K562 (cell line): Measurements from ENCODE around the gene CCDC152. TPM values are rescaled to one million over a fixed set of nuclear protein-coding genes. Genes with fewer than 3 reads are reported as not detected.
A peak's percentile ranks its signal among the peaks of the same experiment; 100 is the strongest.

Experiments used
- ATAC-seq: fragments of 200-7000 bp; cut with Tn5 transposase; 3 replicates; pipeline ENCODE4 v1.9.1; 2020; ENCODE audit warnings: moderate library complexity
- BruUV-seq: library from RNA; stranded (reverse); fragments of 400-500 nt; replicated peaks from 2 replicates; lab custom pipeline; 2021; lab: Mats Ljungman, UMichigan
- CTCF ChIA-PET: fragments of 300-600 bp; formaldehyde crosslinking; extraction: SDS; loops from one replicate; lab custom pipeline; 2021; ENCODE audit warnings: low intra/inter-chr PET ratio; lab: Yijun Ruan, JAX
- POLR2A ChIA-PET: fragments of 300-600, 350-650 bp; sonication (Branson Sonifier 250); formaldehyde crosslinking; extraction: SDS; loops from one replicate; lab custom pipeline; 2021; ENCODE audit warnings: antibody characterized with exemption, inconsistent platforms; lab: Yijun Ruan, JAX
- DNase-seq, 4 experiments: peaks; one replicate each; pipeline versions ENCODE4 v3.0.0 to v3.0.0-alpha.2; 2011 to 2018; ENCODE audit warnings: low spot score in 3 of 4, mixed read lengths in 3 of 4; ENCODE audit errors: extremely low read depth in 1 of 4
- FAIRE-seq: peaks from 2 replicates; lab custom pipeline; 2011; peaks lifted over from hg19 to GRCh38; lab: Jason Lieb, UNC
- H2AFZ ChIP-seq: 2 replicates; pipeline ENCODE4 v1.6.0; 2011; ENCODE audit warnings: low read depth, low read length, control low read depth, inconsistent platforms
- H3K27ac ChIP-seq: fragments of 200-600 bp; 3 replicates; pipeline ENCODE4 v1.8.0; 2011; ENCODE audit warnings: low read depth, mild to moderate bottlenecking, control low read depth, inconsistent platforms, low read length, moderate library complexity, mixed read lengths; ENCODE audit errors: extremely low read depth
- H3K27me3 ChIP-seq, 2 experiments: fragments of 300-600 bp in 1 of 2; 2 replicates in 1 of 2; 3 replicates in 1 of 2; pipeline versions ENCODE4 v1.6.0 to v1.8.0; 2011; ENCODE audit warnings: inconsistent platforms in 2 of 2, low read length in 2 of 2, mild to moderate bottlenecking in 1 of 2, mixed read lengths in 1 of 2, moderate library complexity in 1 of 2; ENCODE audit not compliant: control insufficient read depth in 2 of 2, insufficient read depth in 2 of 2
- H3K36me3 ChIP-seq: fragments of 300-600 bp; 3 replicates; pipeline ENCODE4 v1.8.0; 2011; ENCODE audit warnings: mild to moderate bottlenecking, low read length, inconsistent platforms; ENCODE audit not compliant: control insufficient read depth, insufficient read depth
- H3K4me1 ChIP-seq, 2 experiments: fragments of 200-600 bp in 1 of 2; replicated peaks in 1 of 2; 2 replicates in 1 of 2; 3 replicates in 1 of 2; pipeline versions ENCODE4 v1.5.1 to v1.8.0; 2011; ENCODE audit warnings: inconsistent platforms in 2 of 2, low read length in 2 of 2, mild to moderate bottlenecking in 1 of 2, mixed read lengths in 1 of 2, moderate library complexity in 1 of 2; ENCODE audit not compliant: control insufficient read depth in 2 of 2, insufficient read depth in 2 of 2
- H3K4me2 ChIP-seq: 2 replicates; pipeline ENCODE4 v1.6.1; 2011; ENCODE audit warnings: low read length, control low read depth, inconsistent platforms, mixed read lengths; ENCODE audit not compliant: insufficient read depth
- H3K4me3 ChIP-seq: fragments of 200-600 bp; sonication (generic), shearing (Covaris generic); 2 replicates; pipeline ENCODE4 v1.5.1; 2016; ENCODE audit warnings: control low read depth, inconsistent platforms
- H3K79me2 ChIP-seq: fragments of 200-600 bp; 3 replicates; pipeline ENCODE4 v1.8.0; 2011; ENCODE audit warnings: low read length, inconsistent platforms; ENCODE audit not compliant: control insufficient read depth, insufficient read depth
- H3K9ac ChIP-seq, 2 experiments: 2 replicates each; pipeline versions ENCODE4 v1.6.0 to v1.6.1; 2011; ENCODE audit warnings: low read depth in 2 of 2, low read length in 2 of 2, control low read depth in 1 of 2, inconsistent platforms in 1 of 2, mild to moderate bottlenecking in 1 of 2, mixed read lengths in 1 of 2; ENCODE audit not compliant: insufficient read depth in 1 of 2
- H3K9me1 ChIP-seq: one replicate; pipeline ENCODE4 v1.6.0; 2011; ENCODE audit warnings: inconsistent platforms, mild to moderate bottlenecking, low read length, moderate library complexity; ENCODE audit not compliant: control insufficient read depth, insufficient read depth
- H3K9me3 ChIP-seq: replicated peaks from 2 replicates; pipeline ENCODE4 v1.5.1; 2011; ENCODE audit warnings: low read depth, low read length, inconsistent platforms; ENCODE audit not compliant: control insufficient read depth, insufficient read depth
- H4K20me1 ChIP-seq: replicated peaks from 2 replicates; pipeline ENCODE4 v1.6.1; 2011; ENCODE audit warnings: low read length, inconsistent platforms, mixed read lengths; ENCODE audit not compliant: control insufficient read depth, insufficient read depth
- BRCA1 ChIP-seq, 2 experiments: fragments of 450-650 bp in 1 of 2; sonication (generic) in 1 of 2; formaldehyde crosslinking in 1 of 2; IDR thresholded peaks; 2 replicates each; pipeline versions ENCODE4 v1.5.0 to v1.6.1; 2017 to 2020; ENCODE audit warnings: mild to moderate bottlenecking in 1 of 2, missing genetic modification reagents in 1 of 2
- FOXP4 ChIP-seq: sonication (generic); formaldehyde crosslinking; IDR thresholded peaks from 2 replicates; pipeline ENCODE4 v1.8.0; 2022; ENCODE audit warnings: mild to moderate bottlenecking, missing genetic modification reagents, borderline replicate concordance
- NCOA4 ChIP-seq: fragments of 450-650 bp; IDR thresholded peaks from 2 replicates; pipeline ENCODE4 v1.6.1; 2018; ENCODE audit warnings: mild to moderate bottlenecking; ENCODE audit not compliant: partially characterized antibody
- NFE2 ChIP-seq: IDR thresholded peaks from 2 replicates; pipeline ENCODE4 v1.6.1; 2014; ENCODE audit warnings: antibody characterized with exemption, low read depth
- RNF2 ChIP-seq: sonication (generic); IDR thresholded peaks from 2 replicates; pipeline ENCODE4 v1.6.1; 2016
- USF2 ChIP-seq: sonication (generic); formaldehyde crosslinking; IDR thresholded peaks from 2 replicates; pipeline ENCODE4 v1.5.0; 2020; ENCODE audit warnings: missing genetic modification reagents
- ZC3H8 ChIP-seq: fragments of 450-650 bp; IDR thresholded peaks from 2 replicates; pipeline ENCODE4 v1.6.1; 2017
- ZNF174 ChIP-seq: fragments of 250-450 bp; sonication (Bioruptor Pico); IDR thresholded peaks from 2 replicates; pipeline ENCODE4 v1.4.0; 2020; ENCODE audit warnings: mild to moderate bottlenecking
- ZNF318 ChIP-seq, 2 experiments: fragments of 450-650 bp; IDR thresholded peaks; 2 replicates each; pipeline ENCODE4 v1.6.1; 2016; ENCODE audit warnings: mild to moderate bottlenecking in 2 of 2, borderline replicate concordance in 1 of 2, low read depth in 1 of 2, moderate library complexity in 1 of 2
- ZNF77 ChIP-seq: fragments of 250-450 bp; sonication (Bioruptor Pico); IDR thresholded peaks from 2 replicates; pipeline ENCODE4 v1.5.0; 2020
- WGBS: fragments of 100-300 bp; shearing (Covaris generic); methylation state at CpG from one replicate; pipeline ENCODE4 v1.1.6; 2016; ENCODE audit warnings: low coverage, mixed read lengths; ENCODE audit not compliant: insufficient coverage; ENCODE audit errors: missing lambda C conversion rate; 5-methylcytosine and 5-hydroxymethylcytosine counted together
- in situ Hi-C: fragments of 300-500 bp; cut with MboI; formaldehyde crosslinking; loops from 4 replicates; pipeline ENCODE4 v1.15.0; 2018; ENCODE audit warnings: inconsistent platforms, mixed read lengths
- intact Hi-C: fragments of 100-400 bp; cut with micrococcal nuclease; formaldehyde crosslinking; loops from 2 replicates; pipeline ENCODE4 v1.14.2; 2022
- polyA plus RNA-seq, 8 experiments: library from polyadenylated mRNA; depleted of rRNA in 4 of 8; stranded (reverse) in 5 of 8; unstranded in 3 of 8; fragments of >200 nt; fragmentation: Nextera tagmentation in 2 of 8; fragmentation: Illumina TruSeq in 1 of 8; extraction: Ambion mirVana in 2 of 8; extraction: Trizol in 1 of 8; gene quantifications; 2 replicates each; pipeline versions ENCODE4 v1.2.1 to v1.2.3, GENCODE V29; 2011 to 2014; ENCODE audit warnings: inconsistent platforms in 1 of 8, missing spikeins in 1 of 8
- total RNA-seq, 7 experiments: library from RNA; depleted of rRNA in 6 of 7; stranded (reverse); fragments of >200 nt in 6 of 7; fragmentation: Illumina TruSeq in 2 of 7; extraction: Trizol in 2 of 7; gene quantifications; 2 replicates each; pipeline versions ENCODE4 v1.2.1 to v1.2.3, GENCODE V29; 2011 to 2021; ENCODE audit warnings: low replicate concordance in 1 of 7

The CCDC152 gene
- total and polyA plus RNA-seq, 9 of the 15 experiments (the other 6 are each of a cell fraction or from before 2014, with no cell fraction given), result 2.5 to 11.6 (median 5.1) TPM

GRCh38 chr5:42812620-42813019 lies 56.0 kb downstream of the CCDC152 start:
- Histone ChIP-seq H4K20me1 (no peaks in the 10 kb centered on the region), H3K9me3 (no peaks in the 10 kb centered on the region), H3K9ac (no peak overlapping the region), H2AFZ (peak overlapping the region; percentile 78; the same call in 1 of the 2 replicates), H3K27me3 (no peaks in the 10 kb centered on the region), H3K27ac (no peak overlapping the region), H3K4me3 (no peak overlapping the region), H3K79me2 (no peaks in the 10 kb centered on the region), H3K9me1 (no peaks in the 10 kb centered on the region), H3K36me3 (no peaks in the 10 kb centered on the region), H3K4me2 (no peak overlapping the region), H3K4me1 (no peaks in the 10 kb centered on the region; a peak in 2 of 5 replicates)
- no peak for DNase-seq
- BruUV-seq, result no TSS peak
- in situ Hi-C loops (no loop called here), intact Hi-C loops (no loop called here)
- FAIRE-seq, result no peak
- no peak for ATAC-seq
- 36% methylated on average over 2 of the region's 2 CpGs for WGBS
- ChIA-PET CTCF (no interaction called here), POLR2A (interaction anchor here (1.3 to 3.2 kb wide), 2 partner anchors 11 to 96 kb away, joined by 5 to 17 read pairs; no protein-coding TSS in a partner anchor)
- TF ChIP-seq FOXP4 (no peak), USF2 (CRISPR knock-in tag) (no peak), ZC3H8 (no peak), ZNF77 (CRISPR knock-in tag) (no peak), BRCA1 (IDR thresholded peaks at IDR 0.05) (no peak), BRCA1 (CRISPR knock-in tag; IDR thresholded peaks at IDR 0.05) (no peak), NFE2 (no peak), NCOA4 (no peak), ZNF318 (IDR thresholded peaks at IDR 0.05; ENCODE audit: borderline replicate concordance in 1 of 2, low read depth in 1 of 2) (no peak), ZNF174 (CRISPR knock-in tag) (no peak), RNF2 (no peak)
